Measurements from ENCODE around the gene PCGF1.
A peak's percentile ranks its signal among the peaks of the same experiment; 100 is the strongest.

PCGF1 gene

GRCh38 chr2:74548900-74549826 lies 41.7 kb upstream of the PCGF1 start:
- H3K27me3 ChIP-seq (replicated peaks): no peaks in the 10 kb centered on the region
- H3K36me3 ChIP-seq (replicated peaks): no peaks in the 10 kb centered on the region
- peak; percentile 14 for DNase-seq
- H3K4me3 ChIP-seq (ENCODE audit: low read depth, low read length): peak overlapping the region; percentile 64
- no peak for TF ChIP-seq CTCF (IDR thresholded peaks at IDR 0.05; ENCODE audit: low read depth, low read length, missing control alignments)
- H3K27ac ChIP-seq: peak overlapping the region; percentile 2
- in situ Hi-C loops (cut with HindIII; ENCODE audit: low pct_ligation_motif_present, low sequenced_read_pairs): no loop called here

DNA sequence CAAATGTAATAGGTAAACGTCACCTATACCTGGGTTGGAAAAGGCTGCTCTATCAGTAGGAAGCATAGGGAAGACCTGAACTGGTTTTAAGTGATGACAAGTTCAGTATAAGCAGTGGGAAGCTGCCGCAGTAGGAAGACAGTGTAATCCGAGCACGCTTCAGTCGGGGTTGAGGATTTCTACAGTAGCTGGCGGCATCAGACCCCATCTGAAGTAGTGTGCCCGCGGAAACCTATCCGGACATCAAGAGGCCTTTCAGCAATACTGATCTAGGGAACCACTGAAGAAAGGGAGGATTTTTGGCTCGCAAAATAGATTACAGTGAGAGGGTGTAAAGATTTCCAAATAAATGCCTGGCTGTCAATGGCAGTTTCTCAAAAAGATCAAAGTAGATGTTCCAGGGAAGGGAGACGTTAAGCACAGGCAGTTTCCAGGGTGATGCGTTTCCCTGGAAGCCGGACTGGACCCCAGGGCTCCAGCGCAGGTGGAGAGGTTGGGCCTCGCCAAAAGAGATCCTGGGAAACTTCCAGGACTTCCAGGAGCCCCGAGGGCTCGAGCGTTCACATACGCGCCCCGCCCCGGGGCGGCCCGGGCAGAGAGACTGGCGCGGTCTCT lies 40.9 kb upstream of the PCGF1 start:
- Histone ChIP-seq H3K36me3 (replicated peaks) (no peaks in the 10 kb centered on the region), H3K4me3 (ENCODE audit: low read depth, low read length) (peak overlapping the region; percentile 64), H3K27ac (peak overlapping the region; percentile 2), H3K27me3 (replicated peaks) (no peaks in the 10 kb centered on the region)
- no peak for TF ChIP-seq CTCF (IDR thresholded peaks at IDR 0.05; ENCODE audit: low read depth, low read length, missing control alignments)
- no peak for DNase-seq
- in situ Hi-C loops (cut with HindIII; ENCODE audit: low pct_ligation_motif_present, low sequenced_read_pairs): no loop called here

DNA sequence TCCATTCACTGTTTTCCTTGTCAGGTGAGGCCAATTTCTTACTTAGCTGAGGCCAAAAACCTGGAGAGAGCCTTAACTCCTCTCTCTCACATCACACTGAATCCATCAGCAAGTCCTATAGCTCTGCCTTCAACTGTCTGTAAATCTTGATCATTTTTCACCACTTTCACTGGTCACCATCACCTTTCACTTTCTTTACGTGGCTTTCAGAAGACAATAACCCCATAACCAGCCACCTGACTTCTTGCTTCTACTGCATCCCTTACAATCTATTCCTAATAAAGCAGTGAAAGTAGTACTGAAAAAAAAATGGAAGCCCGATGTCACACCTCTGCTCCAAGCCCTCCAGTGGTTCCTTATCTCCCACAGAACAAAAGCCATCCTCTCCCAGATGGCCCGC lies 38.5 kb upstream of the PCGF1 start:
- TF ChIP-seq CTCF (IDR thresholded peaks at IDR 0.05; ENCODE audit: low read depth, low read length, missing control alignments): no peak
- Histone ChIP-seq H3K4me3 (ENCODE audit: low read depth, low read length) (no peak overlapping the region), H3K27ac (no peak overlapping the region), H3K27me3 (replicated peaks) (no peaks in the 10 kb centered on the region), H3K36me3 (replicated peaks) (no peaks in the 10 kb centered on the region)
- in situ Hi-C loops (cut with HindIII; ENCODE audit: low pct_ligation_motif_present, low sequenced_read_pairs): no loop called here
- DNase-seq: no peak

GRCh38 chr2:74544634-74545033 lies 37.1 kb upstream of the PCGF1 start:
- in situ Hi-C loops (cut with HindIII; ENCODE audit: low pct_ligation_motif_present, low sequenced_read_pairs): no loop called here
- no peak for DNase-seq
- Histone ChIP-seq H3K4me3 (ENCODE audit: low read depth, low read length) (no peak overlapping the region), H3K27me3 (replicated peaks) (no peaks in the 10 kb centered on the region), H3K36me3 (replicated peaks) (no peaks in the 10 kb centered on the region), H3K27ac (no peak overlapping the region)
- TF ChIP-seq CTCF (IDR thresholded peaks at IDR 0.05; ENCODE audit: low read depth, low read length, missing control alignments): peak; percentile 38

- no peak overlapping the region for H3K4me3 ChIP-seq (ENCODE audit: low read depth, low read length)
- no peak for DNase-seq
- in situ Hi-C loops (cut with HindIII; ENCODE audit: low pct_ligation_motif_present, low sequenced_read_pairs): no loop called here
- H3K36me3 ChIP-seq (replicated peaks): no peaks in the 10 kb centered on the region
- no peak overlapping the region for H3K27ac ChIP-seq
- H3K27me3 ChIP-seq (replicated peaks): no peaks in the 10 kb centered on the region
- TF ChIP-seq CTCF (IDR thresholded peaks at IDR 0.05; ENCODE audit: low read depth, low read length, missing control alignments): no peak
Observed at GRCh38 chr2:74542978-74543377, 35.5 kb upstream of the PCGF1 start.
